Body of pancreas (tissue), 4 donors: ENCODE data around the gene SPINK5.

ENCODE experiments used
- POLR2A ChIP-seq, 3 donors: fragments of 450-650 bp; IDR thresholded peaks; one replicate each; pipeline ENCODE4 v1.6.1; 2016; ENCODE audit warnings: antibody characterized with exemption in 3 of 3, mild to moderate bottlenecking in 2 of 3
- TF ChIP-seq, protein P1 (sequence below), 7 experiments: fragments of 450-650 bp in 4 of 7; fragments of 200-600 bp in 3 of 7; sonication (generic) in 3 of 7; IDR thresholded peaks; one replicate each; pipeline ENCODE4 v1.5.1; 2016 to 2019; ENCODE audit warnings: antibody characterized with exemption in 7 of 7

DNA sequence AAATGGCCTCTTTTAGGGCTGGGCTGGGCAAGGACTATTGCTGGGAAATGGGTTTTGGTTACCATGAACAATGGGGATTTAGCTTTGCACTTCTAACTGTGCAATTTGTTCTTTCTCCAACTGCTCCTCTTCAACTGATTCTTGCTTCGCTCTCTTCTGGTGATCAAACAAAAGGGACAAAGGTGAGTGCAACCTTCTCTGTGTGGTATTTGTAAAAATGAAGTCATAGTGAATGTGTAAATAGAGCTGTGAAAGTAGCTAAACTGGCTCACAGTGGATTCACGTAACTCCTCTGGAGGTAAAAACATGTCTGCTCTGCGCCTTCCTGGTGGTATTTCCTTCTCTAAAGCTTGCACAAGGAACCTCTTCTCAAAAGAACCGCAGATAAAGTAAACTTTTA is 83.6 kb downstream of the SPINK5 start:
- TF ChIP-seq, protein P1, sequence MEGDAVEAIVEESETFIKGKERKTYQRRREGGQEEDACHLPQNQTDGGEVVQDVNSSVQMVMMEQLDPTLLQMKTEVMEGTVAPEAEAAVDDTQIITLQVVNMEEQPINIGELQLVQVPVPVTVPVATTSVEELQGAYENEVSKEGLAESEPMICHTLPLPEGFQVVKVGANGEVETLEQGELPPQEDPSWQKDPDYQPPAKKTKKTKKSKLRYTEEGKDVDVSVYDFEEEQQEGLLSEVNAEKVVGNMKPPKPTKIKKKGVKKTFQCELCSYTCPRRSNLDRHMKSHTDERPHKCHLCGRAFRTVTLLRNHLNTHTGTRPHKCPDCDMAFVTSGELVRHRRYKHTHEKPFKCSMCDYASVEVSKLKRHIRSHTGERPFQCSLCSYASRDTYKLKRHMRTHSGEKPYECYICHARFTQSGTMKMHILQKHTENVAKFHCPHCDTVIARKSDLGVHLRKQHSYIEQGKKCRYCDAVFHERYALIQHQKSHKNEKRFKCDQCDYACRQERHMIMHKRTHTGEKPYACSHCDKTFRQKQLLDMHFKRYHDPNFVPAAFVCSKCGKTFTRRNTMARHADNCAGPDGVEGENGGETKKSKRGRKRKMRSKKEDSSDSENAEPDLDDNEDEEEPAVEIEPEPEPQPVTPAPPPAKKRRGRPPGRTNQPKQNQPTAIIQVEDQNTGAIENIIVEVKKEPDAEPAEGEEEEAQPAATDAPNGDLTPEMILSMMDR (IDR thresholded peaks at IDR 0.05): no peak
- TF ChIP-seq POLR2A (IDR thresholded peaks at IDR 0.05): no peak
